Mucosa of stomach (tissue), 1 donor: ENCODE data around the gene ZNF777.

Source experiments
- H3K27me3 ChIP-seq: one replicate; pipeline ENCODE4 v1.7.0; 2013; ENCODE audit warnings: mild to moderate bottlenecking, low read length; ENCODE audit not compliant: control insufficient read depth, insufficient read depth
- H3K36me3 ChIP-seq: one replicate; pipeline ENCODE4 v1.7.0; 2013; ENCODE audit warnings: low read length; ENCODE audit not compliant: control insufficient read depth, insufficient read depth
- H3K4me1 ChIP-seq: one replicate; pipeline ENCODE4 v1.7.0; 2013; ENCODE audit warnings: mild to moderate bottlenecking, low read length; ENCODE audit not compliant: control insufficient read depth, insufficient read depth
- H3K4me3 ChIP-seq: one replicate; pipeline ENCODE4 v1.7.0; 2013; ENCODE audit warnings: low read length
- H3K9ac ChIP-seq: one replicate; pipeline ENCODE4 v1.7.0; 2013; ENCODE audit warnings: mild to moderate bottlenecking, low read length, moderate library complexity
- H3K9me3 ChIP-seq: one replicate; pipeline ENCODE4 v1.7.0; 2013; ENCODE audit warnings: mild to moderate bottlenecking, low read length, moderate library complexity; ENCODE audit not compliant: control insufficient read depth
- donor health status: Pancreatic carcinoma.

ZNF777 gene

DNA sequence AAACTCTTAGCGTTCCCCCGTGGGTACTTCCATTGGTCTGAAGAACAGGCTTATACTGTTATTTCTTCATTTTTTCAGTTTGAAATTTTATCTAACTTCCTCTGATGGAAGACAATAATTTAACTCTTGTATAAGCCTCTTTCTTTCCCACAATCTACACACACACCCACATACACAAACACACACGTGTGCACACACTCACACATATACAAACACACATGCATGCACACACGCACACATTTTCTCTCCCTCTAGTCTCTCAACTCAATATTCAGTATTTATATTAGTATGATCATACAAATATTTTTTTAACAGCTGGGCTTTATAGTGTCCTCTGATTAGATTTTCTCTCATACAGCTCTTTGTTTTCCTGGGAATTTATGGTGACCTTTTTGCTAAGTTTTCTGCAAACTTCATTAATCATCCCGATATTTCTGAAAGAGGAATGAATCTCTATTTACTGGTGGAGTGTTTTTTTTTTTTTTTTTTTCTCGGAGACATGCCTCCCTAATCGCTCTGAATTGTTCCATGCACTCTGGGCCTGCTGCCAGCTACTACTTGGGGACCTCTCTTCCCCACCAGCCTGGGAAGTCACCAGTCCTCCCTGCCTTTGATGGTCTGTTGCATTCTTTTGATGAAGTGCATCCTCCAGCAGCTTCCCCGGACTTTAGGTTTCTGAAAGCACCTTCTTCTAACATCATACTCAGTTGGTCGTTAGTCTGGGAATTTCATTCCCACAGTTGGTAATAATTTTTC is 75.5 kb downstream of the ZNF777 start:
- H3K36me3 ChIP-seq, result no peaks in the 10 kb centered on the region
- no peaks in the 10 kb centered on the region for H3K27me3 ChIP-seq
- no peak overlapping the region for H3K4me3 ChIP-seq
- H3K4me1 ChIP-seq, result no peaks in the 10 kb centered on the region
- no peaks in the 10 kb centered on the region for H3K9me3 ChIP-seq
- H3K9ac ChIP-seq, result no peak overlapping the region
